Mucosa of rectum (tissue), 2 donors: ENCODE results near the gene ST6GAL1.

Experiments
- H3K27ac ChIP-seq, 2 donors: one replicate each; pipeline ENCODE4 v1.7.0; 2013; ENCODE audit warnings: inconsistent platforms in 2 of 2, low read depth in 2 of 2, low read length in 2 of 2
- H3K27me3 ChIP-seq, 2 donors: one replicate each; pipeline ENCODE4 v1.7.0; 2013; ENCODE audit warnings: low read length in 2 of 2; ENCODE audit not compliant: control insufficient read depth in 2 of 2, insufficient read depth in 2 of 2
- H3K36me3 ChIP-seq, 2 donors: one replicate each; pipeline ENCODE4 v1.7.0; 2013; ENCODE audit warnings: low read length in 2 of 2; ENCODE audit not compliant: control insufficient read depth in 2 of 2, insufficient read depth in 2 of 2
- H3K4me1 ChIP-seq, 2 donors: one replicate each; pipeline ENCODE4 v1.7.0; 2013; ENCODE audit warnings: low read length in 2 of 2, mild to moderate bottlenecking in 1 of 2; ENCODE audit not compliant: control insufficient read depth in 2 of 2, insufficient read depth in 2 of 2
- H3K4me3 ChIP-seq, 2 donors: one replicate each; pipeline ENCODE4 v1.7.0; 2013; ENCODE audit warnings: low read length in 2 of 2
- H3K9ac ChIP-seq, 2 donors: one replicate each; pipeline ENCODE4 v1.7.0; 2013; ENCODE audit warnings: low read length in 2 of 2, low read depth in 1 of 2, mild to moderate bottlenecking in 1 of 2
- H3K9me3 ChIP-seq, 2 donors: one replicate each; pipeline ENCODE4 v1.7.0; 2013; ENCODE audit warnings: low read length in 2 of 2; ENCODE audit not compliant: control insufficient read depth in 2 of 2
- donor health status: healthy.
- donor health status: Normal muscosa, but diverticular disease.

ST6GAL1 gene

GRCh38 chr3:187120326-187120725 lies 190.0 kb downstream of the ST6GAL1 start:
- Histone ChIP-seq H3K27me3 (no peaks in the 10 kb centered on the region), H3K27ac (no peak overlapping the region), H3K9ac (no peak overlapping the region), H3K4me3 (no peak overlapping the region), H3K9me3 (no peaks in the 10 kb centered on the region), H3K4me1 (no peaks in the 10 kb centered on the region), H3K36me3 (no peaks in the 10 kb centered on the region)

- H3K9me3 ChIP-seq: no peaks in the 10 kb centered on the region
These were observed 191.9 kb downstream of the ST6GAL1 start for GRCh38 chr3:187122261-187122660.

DNA sequence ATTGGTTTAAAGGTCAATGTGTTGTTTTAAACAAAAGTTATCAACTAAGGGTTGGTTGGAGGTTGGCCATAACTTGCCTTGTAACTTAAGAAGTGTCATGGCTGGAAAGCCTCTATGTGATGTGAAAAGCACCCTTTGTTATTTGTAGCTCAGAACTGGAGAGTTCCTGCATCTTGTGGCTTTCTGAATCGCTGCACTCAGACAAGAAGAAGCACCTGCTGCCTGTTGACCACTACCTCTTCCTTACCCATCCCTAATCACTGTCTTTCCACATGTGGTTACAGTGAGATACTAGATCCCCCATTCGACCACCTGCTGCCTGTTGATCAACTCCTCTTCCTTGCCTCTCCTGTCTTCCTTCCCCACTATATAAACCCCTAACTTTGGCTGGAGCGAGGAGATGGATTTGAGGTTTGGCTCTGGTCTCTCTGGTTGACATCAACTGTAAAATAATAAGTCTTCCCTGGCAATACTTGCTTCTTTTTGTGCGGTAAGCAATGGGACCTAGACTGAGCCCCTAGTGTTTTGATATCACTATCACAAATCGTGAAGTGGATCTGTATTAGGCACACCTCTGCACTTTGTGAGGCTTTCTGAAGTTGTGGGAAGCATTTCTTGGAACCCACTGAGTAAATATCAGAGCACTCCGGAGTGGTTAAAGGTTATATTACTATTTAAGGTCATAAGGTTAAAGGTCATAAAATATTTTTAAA lies 195.1 kb downstream of the ST6GAL1 start:
- no peak overlapping the region for H3K9ac ChIP-seq
- H3K36me3 ChIP-seq: no peaks in the 10 kb centered on the region
- no peak overlapping the region for H3K27ac ChIP-seq
- no peaks in the 10 kb centered on the region for H3K4me1 ChIP-seq
- no peak overlapping the region for H3K4me3 ChIP-seq
- no peaks in the 10 kb centered on the region for H3K27me3 ChIP-seq
- H3K9me3 ChIP-seq: no peaks in the 10 kb centered on the region

More at GRCh38 chr3:187122261-187122660, 191.9 kb downstream of the ST6GAL1 start:
- Histone ChIP-seq H3K36me3 (no peaks in the 10 kb centered on the region), H3K27me3 (no peaks in the 10 kb centered on the region), H3K27ac (no peak overlapping the region), H3K4me3 (no peak overlapping the region), H3K4me1 (no peaks in the 10 kb centered on the region), H3K9ac (no peak overlapping the region)
